GM23338 (cell line): ENCODE measurements around the gene DAZL. TPM values are rescaled to one million over a fixed set of nuclear protein-coding genes. Genes with fewer than 3 reads are reported as not detected.

Experiments used
- ATAC-seq: fragments of 200-7000 bp; cut with Tn5 transposase; 3 replicates; pipeline ENCODE4 v1.9.1; 2020
- DNase-seq: peaks from one replicate; pipeline ENCODE4 v3.0.0-alpha.2; 2015; ENCODE audit warnings: low spot score
- H2AFZ ChIP-seq: fragments of 200-600 bp; sonication (generic); 2 replicates; pipeline ENCODE4 v1.8.0; 2016; ENCODE audit warnings: antibody characterized with exemption, mild to moderate bottlenecking, moderate library complexity
- H3F3A ChIP-seq: fragments of 200-600 bp; sonication (generic); replicated peaks from 2 replicates; pipeline ENCODE4 v1.8.0; 2017; ENCODE audit warnings: antibody characterized with exemption, mixed run types, low read depth
- H3K27ac ChIP-seq: fragments of 200-600 bp; sonication (generic); 2 replicates; pipeline ENCODE4 v1.6.1; 2016; ENCODE audit warnings: low read depth
- H3K27me3 ChIP-seq: fragments of 200-600 bp; sonication (generic); 2 replicates; pipeline ENCODE4 v1.8.0; 2016; ENCODE audit warnings: mild to moderate bottlenecking, mixed run types, moderate library complexity; ENCODE audit not compliant: insufficient read depth
- H3K36me3 ChIP-seq: fragments of 200-600 bp; sonication (generic); 2 replicates; pipeline ENCODE4 v1.8.0; 2016; ENCODE audit warnings: mild to moderate bottlenecking; ENCODE audit not compliant: insufficient read depth
- H3K4me1 ChIP-seq: fragments of 200-600 bp; sonication (generic); 2 replicates; pipeline ENCODE4 v1.8.0; 2016; ENCODE audit warnings: mild to moderate bottlenecking, moderate library complexity; ENCODE audit not compliant: insufficient read depth
- H3K4me2 ChIP-seq: fragments of 200-600 bp; sonication (generic); 2 replicates; pipeline ENCODE4 v1.7.1; 2017; ENCODE audit warnings: mixed run types
- H3K4me3 ChIP-seq: fragments of 200-600 bp; sonication (generic); 2 replicates; pipeline ENCODE4 v1.6.1; 2016; ENCODE audit warnings: mixed run types
- H3K79me2 ChIP-seq: fragments of 200-600 bp; sonication (generic); replicated peaks from 2 replicates; pipeline ENCODE4 v1.8.0; 2017; ENCODE audit warnings: mild to moderate bottlenecking; ENCODE audit not compliant: insufficient read depth
- H3K9me2 ChIP-seq: fragments of 200-600 bp; sonication (generic); 2 replicates; pipeline ENCODE4 v1.8.0; 2017; ENCODE audit not compliant: insufficient read depth
- H4K20me1 ChIP-seq: fragments of 200-600 bp; sonication (generic); replicated peaks from 2 replicates; pipeline ENCODE4 v1.8.0; 2017; ENCODE audit warnings: mild to moderate bottlenecking; ENCODE audit not compliant: insufficient read depth
- H3K27ac Mint-ChIP-seq: 2 replicates; pipeline ENCODE4 v1.8.0; 2020; ENCODE audit warnings: inconsistent platforms, mild to moderate bottlenecking, moderate library complexity, mixed read lengths
- H3K27me3 Mint-ChIP-seq: 3 replicates; pipeline ENCODE4 v1.8.0; 2022; ENCODE audit warnings: low read depth, mild to moderate bottlenecking, moderate library complexity, mixed read lengths, inconsistent platforms; ENCODE audit not compliant: insufficient read depth, poor library complexity
- H3K36me3 Mint-ChIP-seq: 3 replicates; pipeline ENCODE4 v1.8.0; 2021; ENCODE audit warnings: low read depth, mild to moderate bottlenecking, inconsistent platforms, moderate library complexity, mixed read lengths
- H3K4me1 Mint-ChIP-seq: 3 replicates; pipeline ENCODE4 v1.8.0; 2020; ENCODE audit warnings: mild to moderate bottlenecking, inconsistent platforms, mixed read lengths
- H3K4me3 Mint-ChIP-seq: 3 replicates; pipeline ENCODE4 v1.8.0; 2021; ENCODE audit warnings: moderate library complexity, mild to moderate bottlenecking, inconsistent platforms, mixed read lengths
- H3K9me3 Mint-ChIP-seq: 3 replicates; pipeline ENCODE4 v1.8.0; 2020; ENCODE audit warnings: moderate library complexity, mild to moderate bottlenecking, inconsistent platforms, mixed read lengths
- CREB1 ChIP-seq: fragments of 250-450 bp; sonication (Bioruptor Pico); IDR thresholded peaks from 2 replicates; pipeline ENCODE4 v1.5.0; 2020; ENCODE audit warnings: low read depth, mild to moderate bottlenecking, moderate library complexity
- ETS1 ChIP-seq: IDR thresholded peaks from 2 replicates; pipeline ENCODE4 v1.6.1; 2016; ENCODE audit warnings: antibody characterized with exemption
- EZH2 ChIP-seq: fragments of 200-600 bp; sonication (generic); IDR thresholded peaks from one replicate; pipeline ENCODE4 v1.8.0; 2017; ENCODE audit warnings: antibody characterized with exemption, mild to moderate bottlenecking, low read depth; ENCODE audit not compliant: unreplicated experiment
- EZH2phosphoT487 ChIP-seq: fragments of 200-600 bp; sonication (generic); IDR thresholded peaks from one replicate; pipeline ENCODE4 v1.8.1; 2018; ENCODE audit warnings: antibody characterized with exemption; ENCODE audit not compliant: unreplicated experiment
- JUNB ChIP-seq: IDR thresholded peaks from one replicate; pipeline ENCODE4 v1.6.1; 2016; ENCODE audit warnings: antibody characterized with exemption; ENCODE audit not compliant: unreplicated experiment
- POLR2AphosphoS5 ChIP-seq: IDR thresholded peaks from 2 replicates; pipeline ENCODE4 v1.6.1; 2016; ENCODE audit warnings: antibody characterized with exemption, low read depth
- REST ChIP-seq: IDR thresholded peaks from one replicate; pipeline ENCODE4 v1.6.1; 2018; ENCODE audit warnings: antibody characterized with exemption; ENCODE audit not compliant: unreplicated experiment
- STAT1 ChIP-seq: IDR thresholded peaks from one replicate; pipeline ENCODE4 v1.6.1; 2016; ENCODE audit warnings: antibody characterized with exemption; ENCODE audit not compliant: unreplicated experiment
- ZNF114 ChIP-seq: fragments of 250-450 bp; sonication (Bioruptor Pico); IDR thresholded peaks from 2 replicates; pipeline ENCODE4 v1.5.0; 2020; ENCODE audit warnings: mild to moderate bottlenecking, moderate library complexity
- ZNF331 ChIP-seq: fragments of 250-450 bp; sonication (Bioruptor Pico); IDR thresholded peaks from 2 replicates; pipeline ENCODE4 v1.5.0; 2020; ENCODE audit warnings: low read depth, mild to moderate bottlenecking, moderate library complexity
- polyA plus RNA-seq: library from polyadenylated mRNA; unstranded; fragments of >200 nt; fragmentation: Nextera tagmentation; extraction: Ambion mirVana; gene quantifications from 2 replicates; pipeline ENCODE4 v1.2.1, GENCODE V29; 2016
- total RNA-seq: library from RNA; depleted of rRNA; stranded (reverse); fragments of >200 nt; shearing (Covaris generic); gene quantifications from 2 replicates; pipeline ENCODE4 v1.2.3, GENCODE V29; 2014

DAZL gene
- total and polyA plus RNA-seq, 2 experiments from 2014 or later = 3.2 to 5.3 TPM

- no peak for TF ChIP-seq EZH2
- TF ChIP-seq ETS1 = no peak
- TF ChIP-seq CREB1 = no peak
- no peak for TF ChIP-seq JUNB
- TF ChIP-seq STAT1 = no peak
- TF ChIP-seq REST = no peak
Observed at GRCh38 chr3:16584880-16585279, 20.3 kb downstream of the DAZL start (continued).

- no peaks in the 10 kb centered on the region for H3K9me3 Mint-ChIP-seq
- DNase-seq (no peak), ATAC-seq (no peak)
- H3K27ac ChIP-seq = no peak overlapping the region
- no peaks in the 10 kb centered on the region for H3K36me3 ChIP-seq
- H2AFZ ChIP-seq = no peak overlapping the region
- H3K27me3 ChIP-seq = no peaks in the 10 kb centered on the region
- H3K36me3 Mint-ChIP-seq = no peaks in the 10 kb centered on the region
- no peak overlapping the region for H3K4me3 ChIP-seq
- H3K27ac Mint-ChIP-seq = no peak overlapping the region
- no peak overlapping the region for H3K4me3 Mint-ChIP-seq
- no peaks in the 10 kb centered on the region for H3K79me2 ChIP-seq
- H3K9me2 ChIP-seq = no peaks in the 10 kb centered on the region
- TF ChIP-seq EZH2phosphoT487 (no peak), ZNF114 (no peak), POLR2AphosphoS5 (no peak), ETS1 (no peak), ZNF331 (no peak)
- no peaks in the 10 kb centered on the region for H4K20me1 ChIP-seq
- no peak overlapping the region for H3K4me2 ChIP-seq
- no peaks in the 10 kb centered on the region for H3K4me1 Mint-ChIP-seq
- no peaks in the 10 kb centered on the region for H3F3A ChIP-seq
- no peaks in the 10 kb centered on the region for H3K27me3 Mint-ChIP-seq
- H3K4me1 ChIP-seq = no peaks in the 10 kb centered on the region
Observed at GRCh38 chr3:16583551-16583950, 21.7 kb downstream of the DAZL start.
